Stimulated activated CD8-positive, alpha-beta memory T cell treated with anti-CD3 and anti-CD28 coated beads, Interleukin-15, amount 100 ng/mL, for 48 hours (primary cell): Measurements from ENCODE around the gene NDFIP2.

Source experiments
- DNase-seq, 2 donors: peaks; one replicate each; pipeline ENCODE4 v3.0.0-alpha.2; 2020; ENCODE audit warnings: low read depth in 2 of 2

Gene NDFIP2

DNA sequence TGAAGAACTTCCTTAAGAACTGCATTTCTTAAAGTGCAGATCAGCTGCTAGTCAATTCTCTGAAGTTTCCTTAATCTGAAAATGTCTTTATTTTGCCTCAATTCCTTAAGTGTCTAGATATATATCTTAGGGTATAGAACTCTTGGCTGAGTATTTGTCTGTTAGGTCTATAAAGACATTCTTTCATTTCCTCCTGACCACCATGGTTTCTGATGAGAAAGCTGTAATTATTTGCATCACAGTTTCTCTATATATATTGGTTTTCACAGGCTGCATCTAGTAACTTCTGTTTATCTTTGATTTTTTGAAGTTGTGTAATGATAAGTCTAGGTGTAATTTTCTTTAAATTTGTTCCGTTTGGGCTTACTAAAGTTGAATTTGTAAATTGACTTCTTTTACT, 15.2 kb downstream of the NDFIP2 start:
- no peak for DNase-seq

DNA sequence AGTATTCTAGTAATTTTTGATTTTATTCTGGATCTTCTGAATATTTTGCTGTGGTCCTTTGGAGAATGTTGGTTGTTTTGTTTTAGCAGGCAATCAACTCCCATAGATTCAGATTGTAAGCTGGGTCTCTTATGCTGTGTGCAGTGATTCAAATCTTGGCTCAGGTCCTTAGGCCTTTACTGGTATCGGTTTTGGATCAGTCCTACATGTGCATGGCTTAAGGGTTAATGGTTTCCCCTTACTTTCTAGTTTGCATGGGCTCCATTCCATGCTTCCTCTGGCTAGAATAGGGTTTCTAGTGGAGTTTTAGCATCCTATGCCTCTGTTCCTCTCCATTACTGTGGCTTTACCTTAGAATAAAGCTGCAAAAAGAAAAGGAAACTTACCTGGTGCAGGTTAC, 16.1 kb downstream of the NDFIP2 start:
- no peak for DNase-seq

DNA sequence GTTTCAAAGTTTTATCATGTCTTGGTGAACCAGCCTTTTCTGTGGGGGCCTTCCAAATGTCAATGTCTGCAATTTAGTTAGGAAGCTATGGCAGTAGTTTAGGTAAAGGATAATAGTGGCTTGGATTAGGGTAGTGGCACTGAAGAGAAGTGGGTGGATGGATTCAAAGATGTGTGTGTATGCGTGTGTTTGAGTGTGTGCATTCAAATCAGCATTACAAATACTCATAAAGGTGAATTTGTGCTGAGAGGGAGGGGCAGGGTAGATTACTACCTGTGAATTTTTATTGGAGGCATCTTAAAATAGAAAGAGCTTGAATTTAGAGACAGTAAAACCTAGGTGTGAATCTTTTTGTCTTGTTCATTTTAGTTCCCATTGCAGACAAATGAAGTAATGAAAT, 16.9 kb downstream of the NDFIP2 start:
- DNase-seq: no peak

DNA sequence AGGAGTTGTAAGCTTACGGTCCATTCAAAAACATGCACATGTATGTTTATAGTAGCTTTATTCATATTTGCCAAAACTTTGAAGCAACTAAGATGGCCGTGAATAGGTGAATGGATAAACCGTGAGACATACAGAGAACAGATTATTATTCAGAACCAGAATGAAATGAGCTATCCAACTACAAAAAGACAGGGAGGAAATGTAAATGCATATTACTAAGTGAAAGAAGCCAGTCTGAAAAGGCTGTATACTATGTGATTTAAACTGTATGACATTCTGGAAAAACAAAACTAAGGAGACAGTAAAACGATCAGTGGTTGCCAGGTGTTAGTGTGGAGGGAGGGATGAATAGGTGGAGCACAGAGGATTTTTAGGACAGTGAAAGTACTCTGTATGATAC, 19.9 kb downstream of the NDFIP2 start:
- no peak for DNase-seq

DNA sequence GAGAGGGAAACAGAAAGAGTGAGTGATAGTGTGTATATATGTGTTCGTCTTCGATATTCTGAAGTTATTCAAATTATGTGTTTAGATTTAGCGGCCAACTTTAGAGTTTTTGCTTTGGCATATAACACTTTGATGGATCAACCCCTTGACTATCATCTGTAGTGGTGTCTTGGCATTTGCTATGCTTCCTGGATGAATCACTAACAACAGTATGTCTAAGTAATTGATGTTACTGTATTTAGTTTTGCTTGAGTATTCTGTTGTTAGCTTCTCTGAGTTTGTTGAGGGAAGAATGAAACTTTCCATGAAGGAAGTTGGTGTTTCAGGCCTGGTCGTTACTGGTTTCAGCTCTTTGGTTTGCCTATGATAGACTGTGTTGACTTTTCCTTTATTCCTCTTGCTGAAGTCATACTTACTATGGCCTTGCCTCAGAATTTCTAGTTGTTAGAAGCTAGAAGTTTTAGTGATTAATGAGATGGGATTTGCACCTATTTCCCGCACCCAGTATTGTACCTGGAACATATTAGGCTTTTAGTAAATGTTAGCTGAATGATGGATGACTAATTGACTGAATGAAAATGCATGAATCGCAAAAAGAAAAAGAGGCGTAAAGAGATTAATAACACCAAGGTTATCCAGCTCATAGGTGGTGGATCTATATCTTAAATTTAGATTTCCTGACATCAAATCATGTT, 20.7 kb downstream of the NDFIP2 start:
- no peak for DNase-seq

DNA sequence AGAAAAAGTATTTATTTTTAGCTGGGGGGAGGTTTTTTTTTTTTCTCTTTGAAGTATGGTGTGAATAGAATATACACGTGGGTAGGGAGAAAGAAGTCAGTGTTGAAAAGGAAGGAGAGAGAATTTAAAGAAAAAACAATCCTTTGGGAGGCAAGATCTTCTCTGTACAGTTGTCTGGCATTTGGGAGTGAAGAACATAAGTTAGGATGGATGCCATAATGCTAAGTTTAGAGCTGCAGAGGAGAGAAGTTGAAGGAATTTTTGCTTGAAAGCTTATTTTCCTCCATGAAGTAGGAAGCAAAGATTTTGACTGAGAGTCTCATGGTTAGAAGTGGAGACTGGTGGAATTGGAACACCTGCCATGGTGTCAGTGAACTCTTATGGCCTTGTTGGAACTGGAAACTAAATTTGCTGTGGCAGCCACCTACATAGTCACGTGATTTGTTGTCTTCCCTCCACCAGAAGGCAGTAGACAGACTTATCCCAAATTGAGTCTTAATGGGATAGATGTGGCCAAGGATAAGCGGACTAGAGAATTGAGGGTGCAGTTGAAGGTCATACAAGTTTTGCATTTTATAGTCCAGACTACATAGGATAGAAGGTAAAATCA, 22.0 kb downstream of the NDFIP2 start:
- no peak for DNase-seq

DNA sequence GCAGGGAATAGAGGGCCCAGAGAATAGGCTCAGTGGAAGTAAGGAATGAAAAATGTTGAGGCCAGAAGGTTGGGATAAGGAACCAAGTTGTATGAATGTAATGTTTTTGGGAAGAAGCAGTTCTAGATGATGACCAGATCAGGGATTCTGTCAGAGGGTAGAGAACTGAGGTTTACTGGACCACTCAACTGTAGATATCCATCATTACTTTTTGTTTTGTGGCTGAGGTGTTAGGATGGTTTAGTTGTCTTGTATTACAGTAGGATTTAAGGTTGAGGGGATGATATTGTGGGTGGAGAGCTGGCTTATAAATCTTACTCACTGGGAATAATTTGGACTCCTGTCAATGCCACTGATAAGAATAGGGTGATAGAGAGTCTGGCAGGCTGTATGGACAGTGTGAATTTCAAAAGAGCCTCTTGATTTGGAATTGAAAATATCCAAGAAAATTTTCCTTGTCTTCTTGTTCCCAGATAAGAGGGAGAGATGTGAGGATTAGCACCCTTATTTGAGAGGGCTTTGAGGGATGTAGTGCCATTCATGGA, 22.6 kb downstream of the NDFIP2 start:
- DNase-seq: no peak

DNA sequence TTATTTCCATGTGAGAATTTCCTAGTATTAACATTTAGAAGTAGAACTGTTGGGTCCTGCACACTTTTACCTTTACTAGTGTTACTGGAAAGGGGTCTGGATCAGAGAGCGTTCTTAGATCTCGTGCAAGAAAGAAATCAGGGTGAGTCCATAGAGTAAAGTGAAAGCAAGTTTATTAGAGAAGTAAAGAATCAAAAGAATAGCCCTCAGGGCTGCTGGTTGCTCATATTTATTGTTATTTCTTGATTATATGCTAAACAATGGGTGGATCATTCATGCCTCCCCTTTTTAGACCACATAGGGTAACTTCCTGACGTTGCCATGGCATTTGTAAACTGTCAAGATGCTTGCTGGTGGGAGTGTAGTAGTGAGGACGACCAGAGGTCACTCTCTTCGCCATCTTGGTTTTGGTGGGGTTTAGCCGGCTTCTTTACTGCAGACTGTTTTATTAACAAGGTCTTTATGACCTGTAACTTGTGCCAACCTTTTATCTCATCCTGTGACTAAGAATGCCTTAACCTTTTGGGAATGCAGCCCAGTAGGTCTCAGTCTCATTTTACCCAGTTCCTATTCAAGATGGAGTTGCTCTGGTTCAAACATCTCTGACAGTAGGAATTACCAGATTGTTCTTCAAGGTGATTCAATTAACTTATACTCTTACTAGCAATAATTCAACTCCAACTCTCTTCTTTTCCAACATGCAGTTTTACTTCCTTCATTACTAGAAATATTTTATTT, 27.4 kb downstream of the NDFIP2 start:
- no peak for DNase-seq

DNA sequence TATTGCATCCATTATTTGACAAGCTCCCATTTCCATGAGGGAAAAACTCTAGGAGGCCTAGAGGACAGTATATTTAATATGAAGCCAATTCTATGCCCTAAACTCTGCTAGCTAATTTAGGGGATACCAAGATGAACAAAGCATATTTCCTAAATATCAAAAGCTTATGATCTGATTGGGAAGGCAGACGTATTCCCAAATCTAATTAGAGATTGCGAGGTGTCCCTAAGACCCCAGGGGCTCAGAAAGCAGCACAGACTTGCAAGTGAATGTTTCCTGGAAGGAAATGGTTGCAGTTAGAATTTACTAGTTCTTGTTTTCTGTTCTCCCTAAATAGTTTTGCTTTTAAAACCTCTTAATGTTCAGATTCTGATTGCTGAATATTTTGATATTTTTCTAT, 30.7 kb downstream of the NDFIP2 start:
- no peak for DNase-seq

DNA sequence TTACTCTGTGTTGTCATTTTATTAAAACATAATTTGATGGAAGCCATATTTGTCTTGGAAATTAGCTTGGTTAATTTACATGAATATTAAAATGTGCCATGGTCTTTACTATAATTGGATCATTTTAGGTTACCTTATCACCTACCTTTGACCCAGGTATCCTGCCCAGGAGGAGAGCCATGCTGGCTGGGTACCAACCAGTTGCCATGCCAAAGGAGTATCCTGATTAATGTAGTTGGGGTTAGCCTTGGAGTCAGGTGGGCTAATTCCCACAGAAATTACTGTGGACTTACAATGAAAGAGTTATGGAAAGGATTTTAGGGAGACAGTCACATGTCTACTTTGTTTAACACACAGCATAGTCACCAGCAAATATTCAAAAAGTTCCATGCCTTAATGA, 32.0 kb downstream of the NDFIP2 start:
- DNase-seq: no peak

DNA sequence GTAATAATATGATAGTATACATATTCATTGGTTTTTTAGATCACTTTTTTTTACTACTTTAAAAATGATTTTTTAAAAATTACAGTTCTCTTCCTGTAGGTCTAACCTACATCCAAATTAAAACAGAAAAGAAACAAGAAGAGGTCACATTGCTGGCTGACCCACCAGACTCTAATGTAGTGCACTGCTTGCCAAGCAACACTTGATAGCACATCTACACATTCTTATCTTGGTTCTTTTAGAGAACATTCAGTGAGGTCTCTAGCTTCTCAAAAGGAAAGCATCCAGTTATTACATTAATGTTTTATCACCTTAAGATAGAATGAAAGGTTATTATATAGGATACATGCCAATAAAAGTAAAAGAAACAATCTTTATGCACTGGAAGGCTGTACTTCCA, 35.6 kb downstream of the NDFIP2 start:
- DNase-seq: no peak

DNA sequence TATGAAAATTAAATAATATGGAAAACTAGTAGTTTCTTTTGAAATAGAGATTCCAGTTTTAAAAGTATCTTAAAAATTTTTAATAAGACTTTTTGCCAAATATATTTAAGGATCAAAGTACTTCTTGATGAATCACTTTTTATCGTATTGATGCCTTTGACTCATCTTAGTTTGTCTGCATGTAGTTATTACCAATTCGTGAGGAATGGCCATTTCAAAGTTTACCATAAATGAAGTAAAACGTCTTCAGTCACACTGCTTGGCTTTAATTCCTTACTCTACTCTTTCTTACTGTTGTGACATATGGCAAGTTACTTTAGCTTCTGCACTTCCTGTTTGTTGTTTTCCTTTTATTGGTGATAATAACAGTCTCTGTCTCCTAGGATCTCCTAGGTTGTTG, 38.3 kb downstream of the NDFIP2 start:
- no peak for DNase-seq

DNA sequence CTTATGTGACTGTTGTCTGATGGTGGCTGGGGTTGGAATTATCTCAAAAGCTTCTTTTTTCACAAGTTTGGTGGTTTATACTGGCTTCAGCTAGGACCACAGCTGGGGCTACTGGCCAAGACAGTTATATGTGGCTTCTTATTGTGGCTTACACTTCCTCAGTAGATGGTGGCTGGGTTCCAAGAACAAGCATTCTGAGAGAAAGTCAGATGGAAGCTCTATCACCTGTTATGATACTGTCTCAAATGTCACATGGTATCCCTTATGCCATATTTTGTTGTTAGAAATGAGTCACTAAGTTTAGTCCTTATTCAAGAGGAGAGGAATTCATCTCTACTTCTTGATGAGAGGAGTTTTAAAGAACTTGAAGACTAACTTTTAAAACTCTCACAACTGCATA, 41.6 kb downstream of the NDFIP2 start:
- peak in 1 of 2 donors; percentile 19 for DNase-seq

DNA sequence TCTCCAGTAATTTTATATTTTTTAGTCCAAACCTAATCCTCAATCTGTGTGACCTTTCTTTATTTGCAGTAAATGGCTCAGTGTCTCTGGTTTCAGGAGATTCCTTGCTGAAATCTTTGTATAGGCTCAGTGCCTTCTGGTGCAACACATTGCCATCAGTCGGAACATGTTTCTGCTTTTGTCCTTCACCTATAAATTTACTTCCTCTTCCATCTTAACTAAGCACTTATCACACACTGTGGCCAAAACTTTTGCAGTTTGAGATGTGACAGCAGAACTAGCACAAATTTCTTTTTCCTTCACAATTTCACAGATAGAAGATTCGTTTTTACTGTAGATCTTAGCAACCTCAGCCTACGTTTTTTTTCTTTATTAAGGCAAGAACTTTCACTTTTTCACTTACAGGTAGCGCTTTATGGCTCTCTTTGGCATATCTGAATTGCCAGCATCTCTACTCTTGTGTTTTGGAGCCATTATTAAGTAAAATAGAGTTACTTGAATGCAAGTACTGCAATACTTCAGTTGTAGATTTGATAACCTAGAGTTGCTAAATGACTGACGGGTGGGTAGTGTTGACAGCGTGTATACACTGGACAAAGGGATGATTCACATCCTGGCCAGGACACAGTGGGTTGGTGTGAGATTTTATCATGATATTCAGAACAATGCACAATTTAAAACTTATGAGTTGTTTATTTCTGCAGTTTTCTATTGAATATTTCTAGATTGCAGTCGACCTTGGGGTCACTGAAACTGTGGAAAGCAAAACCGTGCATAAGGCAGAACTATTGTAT, 44.3 kb downstream of the NDFIP2 start:
- DNase-seq: no peak

DNA sequence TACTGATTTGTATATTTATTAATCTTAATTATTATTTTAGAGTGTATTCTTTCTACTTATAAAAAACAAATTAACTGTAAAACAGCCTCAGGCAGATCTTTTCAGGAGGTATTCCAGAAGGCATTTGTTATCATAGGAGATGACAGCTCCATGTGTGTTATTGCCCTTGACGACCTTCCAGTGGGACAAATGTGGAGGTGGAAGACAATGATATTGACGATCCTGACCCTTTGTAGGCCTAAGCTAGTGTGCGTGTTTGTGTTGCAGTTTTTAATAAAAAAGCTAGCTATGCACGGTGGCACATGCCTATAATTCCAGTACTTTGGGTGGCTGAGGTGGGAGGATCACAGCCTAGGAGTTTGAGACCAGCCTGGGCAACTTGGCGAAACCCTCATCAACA, 46.7 kb downstream of the NDFIP2 start:
- DNase-seq: no peak

DNA sequence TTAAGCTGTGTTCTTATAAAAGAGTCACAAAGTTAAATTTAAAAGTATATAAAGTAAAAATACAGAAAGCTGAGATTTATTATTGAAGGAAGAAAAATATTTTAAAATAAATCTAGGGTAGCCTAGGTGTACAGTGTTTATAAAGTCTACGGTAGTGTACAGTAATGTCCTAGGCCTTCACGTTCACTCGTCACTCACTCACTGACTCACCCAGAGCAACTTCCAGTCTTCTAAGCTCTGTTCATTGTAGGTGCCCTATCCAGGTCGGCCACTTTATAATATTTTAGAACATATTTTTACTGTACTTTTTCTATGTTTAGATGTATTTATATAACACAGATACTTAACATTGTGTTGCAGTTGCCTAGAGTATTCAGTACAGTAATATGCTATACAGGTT, 47.4 kb downstream of the NDFIP2 start:
- no peak for DNase-seq

DNA sequence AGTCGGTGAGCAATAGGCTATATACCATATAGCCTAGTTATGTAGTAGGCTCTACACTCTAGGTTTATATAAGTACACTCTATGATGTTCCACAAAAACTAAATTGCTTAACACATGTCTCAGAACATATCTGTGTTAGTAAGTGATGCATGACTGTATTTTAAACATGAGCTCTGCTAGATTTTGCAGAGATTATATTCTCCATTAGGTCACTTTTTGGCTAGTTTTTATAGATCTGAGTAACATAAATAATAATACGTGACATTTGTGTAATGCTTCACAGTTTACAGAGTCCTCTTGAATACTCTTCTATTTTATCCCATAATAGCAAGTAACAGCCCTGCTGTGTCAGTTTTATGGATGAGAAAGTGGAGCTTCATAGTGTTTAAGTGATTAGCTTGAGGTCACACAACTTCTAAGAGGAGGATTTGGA, 47.8 kb downstream of the NDFIP2 start:
- DNase-seq: no peak

DNA sequence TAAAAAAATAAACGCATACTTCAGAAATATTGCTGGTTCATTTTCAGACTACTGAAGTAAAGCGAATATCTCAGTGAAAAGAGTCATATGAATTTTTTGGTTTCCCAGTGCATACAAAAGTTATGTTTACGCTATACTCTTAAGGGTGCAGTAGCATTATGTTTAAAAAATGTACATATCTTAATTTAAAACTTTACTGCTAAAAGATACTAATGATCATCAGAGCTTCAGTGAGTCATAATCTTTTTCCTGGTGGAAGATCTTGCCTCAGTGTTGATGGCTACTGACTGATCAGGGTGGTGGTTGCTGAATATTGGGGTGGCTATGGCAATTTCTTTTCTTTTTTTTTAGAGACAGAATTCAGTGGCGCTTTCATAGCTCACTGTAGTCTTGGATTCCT, 48.9 kb downstream of the NDFIP2 start:
- DNase-seq: no peak

DNA sequence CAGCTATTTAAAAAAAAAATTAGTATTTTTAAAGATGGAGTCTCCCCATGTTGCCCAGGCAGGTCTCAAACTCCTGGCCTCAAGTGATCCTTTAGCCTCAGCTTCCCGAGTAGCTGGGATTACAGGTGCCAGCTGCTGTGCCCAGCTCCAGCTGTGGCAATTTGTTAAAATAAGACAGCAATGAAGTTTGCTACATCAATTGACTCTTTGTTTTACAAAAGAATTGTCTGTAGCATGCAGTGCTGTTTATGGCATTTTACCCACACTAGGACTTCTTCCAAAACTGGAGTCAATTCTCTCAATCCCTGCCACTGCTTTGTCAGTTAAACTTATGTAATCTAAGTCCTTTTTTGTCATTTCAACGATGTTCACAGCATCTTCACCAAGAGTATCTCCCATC, 49.3 kb downstream of the NDFIP2 start:
- no peak for DNase-seq

DNA sequence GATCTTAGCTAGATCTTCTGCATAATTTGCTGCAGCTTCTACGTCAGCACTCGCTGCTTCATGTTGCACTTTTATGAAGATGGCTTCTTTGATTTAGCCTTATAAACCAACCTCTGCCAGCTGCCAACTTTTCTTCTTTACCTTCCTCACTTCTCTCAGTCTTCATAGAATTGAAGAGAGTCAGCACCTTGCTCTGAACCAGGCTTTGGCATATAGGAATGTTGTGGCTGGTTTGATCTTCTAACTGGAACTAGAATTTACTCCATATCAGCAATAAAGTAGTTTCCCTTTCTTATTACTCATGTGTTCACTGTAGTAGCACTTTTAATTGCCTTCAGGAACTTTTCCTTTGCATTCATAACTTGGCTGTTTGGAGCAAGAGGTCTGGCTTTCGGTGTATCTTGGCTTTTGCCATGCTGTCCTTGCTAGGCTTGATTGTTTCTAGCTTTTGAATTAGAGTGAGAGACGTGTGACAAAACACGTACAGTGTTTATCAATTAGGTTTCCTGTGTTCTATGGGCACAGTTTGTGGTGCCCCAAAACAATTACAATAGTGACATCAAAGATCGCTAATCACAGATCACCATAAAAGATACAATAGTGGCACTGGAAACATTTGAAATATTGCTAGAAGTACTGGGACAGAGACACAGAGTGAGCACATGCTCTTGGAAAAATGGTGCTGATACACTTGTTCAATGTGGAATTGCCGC, 50.7 kb downstream of the NDFIP2 start:
- no peak for DNase-seq

DNA sequence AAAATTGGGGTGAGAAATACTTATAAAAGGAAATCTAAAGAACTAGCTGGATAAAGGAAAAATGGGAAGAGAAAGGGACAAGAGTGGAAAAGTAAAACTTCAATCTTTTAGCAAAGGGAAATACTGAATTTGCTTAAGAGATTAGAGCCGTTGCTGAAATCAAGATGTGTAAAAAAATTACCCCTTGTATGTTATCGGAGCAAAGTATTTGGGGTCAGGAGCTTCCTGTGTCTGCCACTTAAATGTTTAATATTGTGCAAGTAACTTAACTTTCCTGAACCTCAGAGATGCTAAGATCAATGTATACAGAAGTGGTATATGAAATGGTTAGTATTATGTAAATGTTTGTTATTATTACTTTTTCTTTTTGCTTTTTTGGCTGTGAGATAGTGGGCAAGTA, 51.6 kb downstream of the NDFIP2 start:
- DNase-seq: no peak
